ENCODE data around the gene CDCA8.

- TF ChIP-seq, protein P1, sequence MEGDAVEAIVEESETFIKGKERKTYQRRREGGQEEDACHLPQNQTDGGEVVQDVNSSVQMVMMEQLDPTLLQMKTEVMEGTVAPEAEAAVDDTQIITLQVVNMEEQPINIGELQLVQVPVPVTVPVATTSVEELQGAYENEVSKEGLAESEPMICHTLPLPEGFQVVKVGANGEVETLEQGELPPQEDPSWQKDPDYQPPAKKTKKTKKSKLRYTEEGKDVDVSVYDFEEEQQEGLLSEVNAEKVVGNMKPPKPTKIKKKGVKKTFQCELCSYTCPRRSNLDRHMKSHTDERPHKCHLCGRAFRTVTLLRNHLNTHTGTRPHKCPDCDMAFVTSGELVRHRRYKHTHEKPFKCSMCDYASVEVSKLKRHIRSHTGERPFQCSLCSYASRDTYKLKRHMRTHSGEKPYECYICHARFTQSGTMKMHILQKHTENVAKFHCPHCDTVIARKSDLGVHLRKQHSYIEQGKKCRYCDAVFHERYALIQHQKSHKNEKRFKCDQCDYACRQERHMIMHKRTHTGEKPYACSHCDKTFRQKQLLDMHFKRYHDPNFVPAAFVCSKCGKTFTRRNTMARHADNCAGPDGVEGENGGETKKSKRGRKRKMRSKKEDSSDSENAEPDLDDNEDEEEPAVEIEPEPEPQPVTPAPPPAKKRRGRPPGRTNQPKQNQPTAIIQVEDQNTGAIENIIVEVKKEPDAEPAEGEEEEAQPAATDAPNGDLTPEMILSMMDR (conservative IDR thresholded peaks at IDR 0.05; ENCODE audit: low read depth, low read length): no peak
- no peak for TF ChIP-seq EZH2 (IDR thresholded peaks at IDR 0.05; ENCODE audit: borderline replicate concordance, low read depth, low read length, poor library complexity, severe bottlenecking)
These were observed 30.7 kb downstream of the CDCA8 start for GRCh38 chr1:37723072-37723389.

All from A673 (cell line).